T follicular helper cell (primary cell): ENCODE measurements around the gene ZBTB46.
A peak's percentile ranks its signal among the peaks of the same experiment; 100 is the strongest.
"Not testable (repeated sequence)": the region's sequence is repeated elsewhere in the genome, so short reads cannot be mapped to it uniquely, and the experiment has no call there.

Source experiments
- DNase-seq: peaks from one replicate; pipeline ENCODE4 v3.0.0-alpha.2; 2020; ENCODE audit warnings: low read depth

ZBTB46 gene

DNA sequence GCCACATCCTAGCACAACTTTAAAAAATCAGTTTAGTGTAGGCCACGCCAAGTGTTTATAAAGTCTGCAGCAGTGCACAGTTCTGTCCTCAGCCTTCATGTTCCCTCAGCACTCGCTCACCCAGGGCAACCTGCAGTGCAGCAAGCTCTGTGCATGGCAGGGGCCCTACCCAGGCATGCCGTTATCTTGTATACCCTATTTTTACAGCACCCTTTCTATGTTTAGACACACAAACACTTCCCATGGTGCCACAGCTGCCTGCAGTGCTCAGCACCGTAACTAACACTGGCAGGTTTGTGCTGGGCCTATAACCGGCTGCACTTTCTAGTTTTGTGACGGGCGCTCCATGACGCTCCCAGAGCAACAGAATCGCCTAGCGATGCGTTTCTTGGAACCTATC is 43.8 kb downstream of the ZBTB46 start:
- no peak for DNase-seq

DNA sequence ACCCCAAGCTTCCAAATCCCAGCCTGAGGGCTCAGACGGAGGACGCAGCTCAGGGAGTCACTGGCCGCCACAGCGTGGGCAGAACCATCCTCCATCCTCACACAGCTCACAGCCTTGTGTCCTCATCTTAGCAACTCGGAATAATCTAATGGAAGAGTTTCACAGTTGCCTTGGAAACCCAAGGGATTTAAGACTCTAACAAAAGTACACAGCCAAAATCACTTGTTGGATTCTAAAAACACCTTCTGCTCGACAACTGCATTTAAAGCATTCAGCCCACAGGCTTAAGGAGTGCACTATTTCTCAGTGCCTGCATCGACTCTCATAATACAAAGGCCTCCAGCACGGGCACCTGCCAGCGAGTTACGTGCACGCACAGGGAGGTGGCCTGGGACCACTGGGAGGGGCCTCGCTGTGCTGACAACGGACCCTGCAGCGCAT is 45.4 kb downstream of the ZBTB46 start:
- no peak for DNase-seq

GRCh38 chr20:63783970-63784369 is 47.1 kb downstream of the ZBTB46 start:
- DNase-seq: no peak

- no peak for DNase-seq
Observed at GRCh38 chr20:63782521-63782971, 48.5 kb downstream of the ZBTB46 start.

DNA sequence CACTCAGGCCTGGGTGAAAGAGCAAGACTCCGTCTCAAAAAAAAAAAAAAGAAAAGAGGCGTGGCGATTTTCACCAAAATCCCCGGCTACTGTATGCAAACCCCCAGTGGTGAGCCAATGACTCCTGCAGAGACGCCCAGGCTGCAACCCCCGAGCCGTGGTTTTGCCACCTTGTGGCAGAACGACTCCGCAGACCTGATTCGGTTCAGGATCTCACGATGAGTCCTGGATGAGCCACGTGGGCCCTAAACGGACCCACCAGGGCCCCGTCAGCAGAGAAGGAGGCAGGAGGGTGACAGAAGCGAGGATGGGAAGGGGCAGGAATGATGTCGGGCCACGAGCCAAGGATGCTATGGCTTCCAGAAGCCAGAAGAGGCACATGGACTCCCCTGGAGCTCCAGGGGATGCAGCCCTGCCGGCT is 49.0 kb downstream of the ZBTB46 start:
- peak; percentile 26 for DNase-seq

DNA sequence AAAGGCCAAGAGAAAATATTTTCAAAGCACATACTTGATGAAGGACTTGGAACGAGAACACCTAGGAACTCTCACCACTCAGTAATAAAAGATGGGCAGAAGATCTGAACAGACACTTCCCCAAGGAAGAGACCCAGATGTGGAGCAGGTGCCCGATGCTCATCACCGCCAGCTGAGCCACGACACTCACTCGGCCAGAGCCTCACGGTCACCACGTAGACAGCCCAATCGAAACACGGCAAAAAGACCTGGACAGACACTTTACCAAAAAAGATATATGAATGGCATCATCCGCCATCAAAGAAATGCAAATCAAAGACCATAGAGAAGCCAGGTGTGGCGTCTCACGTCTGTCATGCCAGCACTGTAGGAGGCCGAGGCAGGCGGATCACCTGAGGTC is 49.9 kb downstream of the ZBTB46 start:
- no peak for DNase-seq

- no peak for DNase-seq
Observed at GRCh38 chr20:63778857-63779256, 52.2 kb downstream of the ZBTB46 start.

DNA sequence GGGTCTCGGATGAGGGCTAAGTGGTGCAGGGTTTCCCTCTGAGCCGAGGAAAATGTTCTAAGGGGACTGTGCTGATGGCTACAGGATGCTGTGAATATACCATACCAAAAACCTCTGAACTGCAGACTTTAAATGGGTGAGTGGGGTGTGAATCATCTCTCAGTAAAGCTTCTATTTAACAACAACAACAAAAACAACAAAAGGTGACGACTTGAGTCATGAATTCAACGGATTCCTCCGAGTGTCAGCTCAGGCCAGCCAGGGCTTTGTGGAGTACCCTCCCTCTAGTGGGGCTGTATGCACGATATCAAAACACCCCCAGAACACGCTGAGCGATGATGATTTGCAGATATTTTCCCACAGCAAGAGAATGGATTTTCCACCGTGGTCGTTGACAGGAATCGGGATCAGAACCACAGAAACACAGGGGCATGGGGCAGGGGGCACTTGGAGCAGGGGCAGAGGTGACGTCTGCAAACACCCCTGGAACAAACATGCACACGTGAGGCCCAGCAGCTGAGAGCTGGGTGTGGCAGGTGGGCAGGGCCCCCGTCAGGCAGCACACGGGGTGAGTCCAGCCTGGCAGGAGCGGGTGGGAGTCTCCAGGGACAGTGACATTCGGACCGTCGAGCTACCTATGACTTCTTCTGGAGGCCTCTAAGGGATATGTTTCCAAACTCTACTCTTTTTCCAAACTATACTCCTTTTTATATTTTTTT is 52.9 kb downstream of the ZBTB46 start:
- DNase-seq: no peak

DNA sequence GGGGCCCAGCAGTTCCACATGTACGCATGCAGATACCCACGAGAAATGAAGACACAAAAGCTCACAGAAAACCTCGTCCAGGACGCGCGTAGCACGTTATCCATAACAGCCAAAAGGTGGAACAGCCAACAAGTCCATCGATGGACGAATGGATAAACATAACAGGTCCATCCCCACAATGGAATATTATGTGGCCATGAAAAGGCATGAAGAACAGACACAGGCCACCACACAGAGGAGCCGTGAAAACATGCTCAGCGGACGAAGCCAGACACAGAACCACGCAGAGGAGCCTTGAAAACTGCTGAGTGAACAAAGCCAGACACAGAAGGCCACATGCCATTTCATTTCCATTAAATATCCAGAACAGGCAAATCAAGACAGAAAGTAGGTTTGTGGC is 53.5 kb downstream of the ZBTB46 start:
- DNase-seq: no peak

DNA sequence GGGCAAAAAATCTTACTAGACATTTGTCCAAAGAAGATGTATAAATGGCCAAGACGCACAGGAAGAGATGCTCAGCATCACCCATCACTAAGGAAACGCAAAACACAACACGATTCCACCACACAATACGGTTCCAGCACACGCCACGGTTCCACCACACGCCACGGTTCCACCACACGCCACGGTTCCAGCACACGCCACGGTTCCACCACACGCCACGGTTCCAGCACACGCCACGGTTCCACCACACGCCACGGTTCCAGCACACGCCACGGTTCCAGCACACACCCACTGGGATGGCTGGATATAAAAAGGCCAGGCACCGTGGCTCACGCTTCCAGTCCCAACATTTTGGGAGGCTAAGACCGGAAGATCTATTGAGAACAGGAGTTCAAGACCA is 54.2 kb downstream of the ZBTB46 start:
- DNase-seq: not testable (repeated sequence)

DNA sequence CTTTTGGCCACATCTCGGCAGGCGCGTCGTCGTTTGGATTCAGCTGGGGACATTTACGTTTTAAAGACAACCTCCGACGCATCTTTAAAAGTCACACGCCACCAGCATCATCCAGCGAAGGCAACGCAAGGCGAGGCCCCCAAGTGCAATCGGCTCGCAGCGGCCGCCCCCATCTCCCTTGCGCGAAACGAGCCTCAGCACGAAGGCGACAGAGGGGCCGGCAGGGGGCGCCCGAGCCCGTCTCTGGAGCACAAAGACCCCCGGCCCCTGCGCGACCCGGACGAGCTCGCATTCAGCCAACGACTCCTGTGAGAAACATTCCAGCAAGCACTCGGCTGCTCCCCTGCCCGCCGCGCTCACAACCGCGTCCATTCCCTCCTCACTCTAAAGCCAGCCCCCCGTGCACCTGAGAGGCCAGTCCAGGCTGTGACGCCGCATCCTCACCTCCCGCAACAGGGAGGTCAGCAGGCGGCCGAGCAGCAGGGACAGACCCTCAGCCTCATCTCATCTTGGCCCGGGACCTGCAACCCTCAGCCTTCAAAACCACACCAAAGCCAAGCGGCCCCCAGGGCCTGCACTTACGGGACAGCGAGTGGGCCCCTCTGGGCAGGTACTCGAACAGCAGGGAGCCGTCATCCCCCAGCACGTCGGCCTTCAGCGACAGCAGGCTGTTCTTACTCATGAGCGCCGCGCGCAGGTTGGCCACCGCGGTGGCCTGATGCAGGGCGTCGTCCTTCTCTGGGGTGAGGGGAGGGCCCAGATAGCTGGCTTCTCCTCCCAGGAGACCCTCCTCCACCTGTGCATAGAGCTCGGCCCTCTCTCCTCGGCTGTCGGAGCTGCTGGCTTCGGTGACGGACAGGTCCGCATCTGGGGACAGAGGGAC is 55.7 kb downstream of the ZBTB46 start:
- DNase-seq: no peak

GRCh38 chr20:63774306-63774705 is 56.8 kb downstream of the ZBTB46 start:
- DNase-seq: no peak

DNA sequence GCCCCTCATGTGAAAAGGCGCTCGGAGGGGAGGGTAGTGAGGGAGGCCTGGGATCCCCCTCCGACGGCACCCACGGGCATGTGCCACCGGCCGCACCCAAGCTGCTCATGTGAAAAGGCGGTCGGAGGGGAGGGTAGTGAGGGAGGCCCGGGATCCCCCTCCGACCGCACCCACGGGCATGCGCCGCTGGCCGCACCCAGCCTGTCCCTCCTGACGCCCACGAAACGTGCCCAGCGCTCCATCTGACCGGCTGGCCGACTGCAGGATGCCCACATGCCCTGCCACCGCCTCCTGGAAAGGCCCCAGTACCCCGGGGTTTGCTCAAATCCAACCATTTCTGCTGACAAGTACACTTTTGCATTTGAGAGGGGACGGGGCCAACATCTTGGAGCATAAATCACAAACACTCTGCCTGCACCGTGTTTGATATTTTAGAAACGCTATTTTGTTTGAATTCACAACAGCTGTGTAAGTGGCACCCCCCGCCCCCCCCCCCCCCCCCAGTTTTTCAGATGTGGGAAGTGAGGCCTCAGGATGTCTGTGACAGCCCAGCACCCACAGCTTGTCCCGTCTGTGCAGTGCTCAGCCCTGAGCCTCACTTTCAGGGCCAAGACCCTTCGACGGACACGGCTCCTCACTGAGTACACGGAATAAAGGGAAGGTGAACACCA is 57.4 kb downstream of the ZBTB46 start:
- DNase-seq: no peak

DNA sequence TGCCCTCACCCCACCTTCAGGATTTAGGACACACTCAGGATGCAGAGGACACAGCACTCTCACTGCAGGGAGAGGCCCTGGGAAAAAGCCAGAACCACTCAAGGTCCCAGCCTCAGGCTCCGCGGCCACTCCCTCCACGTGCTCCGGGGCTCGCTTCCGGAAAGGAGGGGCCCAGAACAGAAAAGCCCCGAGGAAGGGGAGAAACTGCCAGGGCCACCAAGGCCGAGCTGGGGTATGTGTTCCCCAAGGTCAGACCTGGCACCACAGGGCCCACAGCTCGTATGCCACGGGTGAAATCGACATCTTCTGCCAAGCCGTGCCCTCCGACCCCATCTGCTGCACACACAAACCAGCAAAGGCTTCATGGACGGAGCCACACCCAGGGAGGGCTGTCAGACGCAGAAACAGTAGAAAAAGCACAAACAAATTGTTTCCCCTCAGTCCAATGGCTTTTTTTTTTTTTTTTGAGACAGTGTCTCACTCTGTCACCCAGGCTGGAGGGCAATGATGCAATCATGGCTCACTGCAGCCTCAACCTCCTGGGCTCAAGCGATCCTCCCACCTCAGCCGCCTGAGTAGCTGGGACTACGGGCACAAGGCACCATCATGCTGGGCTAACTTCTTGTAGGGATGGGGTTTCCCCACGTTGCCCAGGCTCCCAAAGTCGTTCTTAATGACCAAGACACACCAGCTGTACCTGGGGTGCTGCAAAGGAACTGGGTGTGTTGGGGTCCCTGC is 58.1 kb downstream of the ZBTB46 start:
- DNase-seq: no peak

- no peak for DNase-seq
Observed at GRCh38 chr20:63771046-63771707, 59.9 kb downstream of the ZBTB46 start.

- no peak for DNase-seq
Observed at GRCh38 chr20:63769891-63770474, 61.1 kb downstream of the ZBTB46 start.

DNA sequence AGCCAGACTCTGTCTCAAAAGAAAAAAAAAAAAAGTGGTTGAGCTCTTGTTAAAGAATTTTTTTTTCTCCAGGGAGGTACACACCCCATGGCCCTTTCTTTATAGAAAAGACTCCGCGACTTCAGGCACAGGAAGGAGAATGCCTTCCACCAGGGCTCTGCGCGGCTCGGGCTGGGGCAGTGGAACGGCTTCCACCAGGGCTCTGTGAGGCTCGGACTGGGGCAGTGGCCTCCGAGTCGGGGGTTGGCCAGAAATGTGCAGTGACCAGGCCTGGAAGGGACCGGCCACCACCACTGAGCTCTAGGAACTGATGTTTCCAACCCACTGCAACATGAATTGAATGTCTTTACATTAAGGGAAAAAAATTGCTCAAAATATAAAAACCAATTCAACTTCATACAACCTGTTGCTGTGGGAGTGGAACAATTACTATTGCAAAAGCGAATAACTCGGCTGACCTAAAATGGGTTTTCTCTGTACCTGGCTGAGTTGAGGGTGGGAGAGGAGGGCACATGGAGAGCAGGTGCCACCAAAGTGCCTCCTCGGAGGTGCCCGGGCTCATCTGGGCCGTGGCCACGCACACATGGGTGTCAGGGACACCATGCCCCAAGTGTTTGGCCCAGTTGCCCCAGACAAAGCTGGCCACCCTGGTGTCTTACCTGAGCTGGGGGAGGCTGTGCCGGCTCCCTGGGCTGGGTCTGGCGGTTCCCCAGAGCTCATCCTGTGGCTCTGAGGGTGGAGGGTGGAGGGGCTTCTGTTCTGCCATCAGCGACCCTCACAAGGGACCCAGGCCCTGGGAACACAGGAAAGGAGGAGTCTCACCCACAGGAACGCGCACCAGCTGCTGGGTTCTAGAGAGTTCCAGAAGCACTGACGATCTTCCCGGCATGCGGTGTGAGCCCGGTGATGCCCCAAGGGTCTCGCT is 62.2 kb downstream of the ZBTB46 start:
- DNase-seq: no peak

- no peak for DNase-seq
Observed at GRCh38 chr20:63767886-63768285, 63.2 kb downstream of the ZBTB46 start.

GRCh38 chr20:63767456-63767855 is 63.6 kb downstream of the ZBTB46 start:
- no peak for DNase-seq
